ENCODE measurements around the gene FRMD8.

- TF ChIP-seq TAF1 (IDR thresholded peaks at IDR 0.05; ENCODE audit: borderline replicate concordance, low read depth, low read length) (no peak), POLR2AphosphoS5 (IDR thresholded peaks at IDR 0.05; ENCODE audit: low read depth, low read length) (no peak)
These were observed 6.6 kb upstream of the FRMD8 start for GRCh38 chr11:65379698-65380459.
